22Rv1 (cell line): ENCODE data around the gene PSMB5.

ENCODE experiments used
- ZFX ChIP-seq: fragments of 450-650 bp; IDR thresholded peaks from 2 replicates; pipeline ENCODE4 v1.6.1; 2017; ENCODE audit warnings: antibody characterized with exemption, borderline replicate concordance
- TF ChIP-seq, protein P1 (sequence below): fragments of 450-650 bp; IDR thresholded peaks from 2 replicates; pipeline ENCODE4 v1.5.1; 2017; ENCODE audit warnings: mild to moderate bottlenecking

DNA sequence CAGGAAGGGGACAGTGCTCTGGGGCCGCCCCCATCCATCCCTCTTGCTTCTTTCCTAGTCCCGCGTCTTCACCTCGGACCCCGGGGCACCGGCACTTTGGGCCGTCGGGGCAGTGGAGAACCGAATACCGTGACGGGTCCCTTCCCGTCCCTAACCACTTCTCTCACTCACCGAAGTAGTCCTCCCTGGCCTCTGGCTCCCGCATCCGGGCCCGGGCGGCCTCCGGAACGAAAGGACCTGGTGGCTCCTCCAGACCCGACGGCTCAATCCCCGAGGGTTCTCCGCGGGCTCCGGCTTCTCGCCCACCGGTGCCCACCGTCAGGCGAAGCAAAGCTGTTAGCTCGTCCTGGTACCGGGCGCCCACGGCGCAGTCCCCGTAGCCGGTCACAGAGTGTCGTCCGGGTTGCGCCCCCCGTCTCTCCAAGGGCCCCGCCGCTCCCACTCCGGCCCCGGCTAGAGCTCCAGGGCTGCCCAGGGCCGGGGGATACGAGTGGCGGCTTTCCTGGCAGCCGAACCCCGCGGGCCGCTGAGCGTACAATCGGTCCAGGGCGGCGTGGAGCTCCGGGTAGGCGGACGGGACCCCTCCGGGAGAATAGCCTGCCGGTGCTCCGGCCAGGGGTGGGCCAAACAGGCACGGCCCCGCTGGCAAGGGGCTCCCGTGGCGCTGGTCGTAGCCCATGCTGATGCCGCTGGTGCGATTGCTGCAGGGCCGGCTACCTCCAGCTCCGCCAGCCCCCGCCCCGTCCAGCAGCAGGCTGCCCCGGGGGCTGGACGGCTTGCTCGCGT lies 53.4 kb downstream of the PSMB5 start:
- TF ChIP-seq, protein P1, sequence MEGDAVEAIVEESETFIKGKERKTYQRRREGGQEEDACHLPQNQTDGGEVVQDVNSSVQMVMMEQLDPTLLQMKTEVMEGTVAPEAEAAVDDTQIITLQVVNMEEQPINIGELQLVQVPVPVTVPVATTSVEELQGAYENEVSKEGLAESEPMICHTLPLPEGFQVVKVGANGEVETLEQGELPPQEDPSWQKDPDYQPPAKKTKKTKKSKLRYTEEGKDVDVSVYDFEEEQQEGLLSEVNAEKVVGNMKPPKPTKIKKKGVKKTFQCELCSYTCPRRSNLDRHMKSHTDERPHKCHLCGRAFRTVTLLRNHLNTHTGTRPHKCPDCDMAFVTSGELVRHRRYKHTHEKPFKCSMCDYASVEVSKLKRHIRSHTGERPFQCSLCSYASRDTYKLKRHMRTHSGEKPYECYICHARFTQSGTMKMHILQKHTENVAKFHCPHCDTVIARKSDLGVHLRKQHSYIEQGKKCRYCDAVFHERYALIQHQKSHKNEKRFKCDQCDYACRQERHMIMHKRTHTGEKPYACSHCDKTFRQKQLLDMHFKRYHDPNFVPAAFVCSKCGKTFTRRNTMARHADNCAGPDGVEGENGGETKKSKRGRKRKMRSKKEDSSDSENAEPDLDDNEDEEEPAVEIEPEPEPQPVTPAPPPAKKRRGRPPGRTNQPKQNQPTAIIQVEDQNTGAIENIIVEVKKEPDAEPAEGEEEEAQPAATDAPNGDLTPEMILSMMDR, result no peak
- no peak for TF ChIP-seq ZFX
